ENCODE data around the gene GLOD4.

Gene GLOD4

DNA sequence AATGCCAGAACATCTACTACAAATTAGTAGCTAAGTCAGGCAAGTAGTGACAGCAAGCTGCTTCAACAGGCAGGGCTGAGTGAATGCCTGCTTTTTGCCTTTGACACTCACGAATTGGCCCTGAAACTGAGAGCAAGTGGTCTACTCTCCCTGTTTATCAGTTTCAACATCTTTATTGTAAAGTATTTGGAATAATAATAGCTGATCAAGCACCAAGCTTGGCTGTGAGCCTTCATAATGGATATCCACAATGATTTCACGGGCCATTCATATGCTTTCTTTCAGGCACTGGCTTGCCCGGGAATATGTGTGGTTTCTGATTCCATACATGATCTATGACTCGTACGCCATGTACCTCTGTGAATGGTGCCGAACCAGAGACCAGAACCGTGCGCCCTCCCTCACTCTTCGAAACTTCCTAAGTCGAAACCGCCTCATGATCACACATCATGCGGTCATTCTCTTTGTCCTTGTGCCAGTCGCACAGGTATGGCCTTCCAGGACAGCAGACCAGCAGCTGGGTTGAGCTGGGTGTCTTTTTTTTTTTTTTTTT lies 44.4 kb downstream of the GLOD4 start:
- Histone ChIP-seq H3K4me3 (ENCODE audit: low read depth, low read length) (no peak overlapping the region), H3K36me3 (ENCODE audit: insufficient read depth, low read length) (peaks cover 37% of the 10 kb centered on the region), H2AFZ (ENCODE audit: low read length, unreplicated experiment) (no peak overlapping the region), H3K4me1 (ENCODE audit: control insufficient read depth, insufficient read depth, low read length, unreplicated experiment) (peaks cover 8% of the 10 kb centered on the region), H3K27me3 (ENCODE audit: insufficient read depth, low read length) (no peaks in the 10 kb centered on the region), H3K27ac (ENCODE audit: low read depth, low read length) (no peak overlapping the region), H3K79me2 (ENCODE audit: control insufficient read depth, insufficient read depth, low read length, unreplicated experiment) (peaks cover 43% of the 10 kb centered on the region)

- H3K4me1 ChIP-seq (ENCODE audit: control insufficient read depth, insufficient read depth, low read length, unreplicated experiment): peaks cover 8% of the 10 kb centered on the region
- no peak overlapping the region for H2AFZ ChIP-seq (ENCODE audit: low read length, unreplicated experiment)
- peaks cover 43% of the 10 kb centered on the region for H3K79me2 ChIP-seq (ENCODE audit: control insufficient read depth, insufficient read depth, low read length, unreplicated experiment)
- peaks cover 24% of the 10 kb centered on the region for H3K36me3 ChIP-seq (ENCODE audit: insufficient read depth, low read length)
- no peak overlapping the region for H3K27ac ChIP-seq (ENCODE audit: low read depth, low read length)
- H3K27me3 ChIP-seq (ENCODE audit: insufficient read depth, low read length): no peaks in the 10 kb centered on the region
- H3K4me3 ChIP-seq (ENCODE audit: low read depth, low read length): peak overlapping the region; percentile 94
Observed at GRCh38 chr17:733743-734142, 48.3 kb downstream of the GLOD4 start.

- peaks cover 8% of the 10 kb centered on the region for H3K4me1 ChIP-seq (ENCODE audit: control insufficient read depth, insufficient read depth, low read length, unreplicated experiment)
- H3K27me3 ChIP-seq (ENCODE audit: insufficient read depth, low read length): no peaks in the 10 kb centered on the region
- H2AFZ ChIP-seq (ENCODE audit: low read length, unreplicated experiment): peak overlapping the region; percentile 85
- peaks cover 40% of the 10 kb centered on the region for H3K79me2 ChIP-seq (ENCODE audit: control insufficient read depth, insufficient read depth, low read length, unreplicated experiment)
- peak overlapping the region; percentile 94 for H3K4me3 ChIP-seq (ENCODE audit: low read depth, low read length)
- H3K36me3 ChIP-seq (ENCODE audit: insufficient read depth, low read length): peaks cover 20% of the 10 kb centered on the region
- H3K27ac ChIP-seq (ENCODE audit: low read depth, low read length): peak overlapping the region; percentile 56; the same call in 1 of the 2 replicates
Observed at GRCh38 chr17:732902-733720, 49.0 kb downstream of the GLOD4 start.

DNA sequence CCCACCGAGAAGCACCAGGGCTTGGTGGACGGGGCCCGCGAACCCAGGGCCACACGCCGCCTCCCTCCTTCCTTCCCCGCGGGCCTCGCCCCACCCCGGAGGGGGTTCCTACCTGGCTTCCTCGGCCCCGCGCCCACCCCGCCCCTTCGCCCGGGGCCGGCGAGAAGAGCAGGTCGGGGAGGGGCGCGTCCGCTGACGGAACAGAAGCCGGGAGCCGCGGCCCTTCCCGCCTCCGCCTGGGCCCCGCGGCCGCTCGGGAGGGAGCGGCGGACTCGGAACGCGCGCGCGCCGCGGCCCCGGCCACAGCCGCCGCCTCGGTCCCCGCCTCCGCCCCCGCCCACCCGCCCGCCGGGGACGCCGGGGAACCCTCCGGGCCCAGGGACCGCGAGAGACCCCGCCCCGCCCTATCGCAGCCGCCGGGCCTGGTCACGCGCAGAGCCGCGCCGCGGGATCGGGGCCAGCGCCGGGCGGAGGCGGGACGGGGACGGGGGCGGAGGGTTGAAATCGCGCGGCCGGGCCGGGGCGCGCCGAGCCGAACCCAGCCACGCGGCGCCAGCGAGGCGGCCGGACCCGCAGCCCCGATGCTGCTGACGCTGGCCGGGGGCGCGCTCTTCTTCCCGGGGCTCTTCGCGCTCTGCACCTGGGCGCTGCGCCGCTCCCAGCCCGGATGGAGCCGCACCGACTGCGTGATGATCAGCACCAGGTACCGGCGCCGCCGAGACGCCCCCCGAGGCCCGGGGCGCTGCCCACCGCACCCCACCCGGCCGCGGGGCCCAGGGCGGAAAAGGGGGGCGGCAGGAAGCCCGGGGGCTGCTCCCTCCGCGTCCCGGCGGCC lies 49.8 kb downstream of the GLOD4 start, which contains the start of gene TLCD3A:
Gene TLCD3A, plus strand, starts transcription at position 530 of the 835 bp plus-strand sequence. Its CDS starts 52 bp downstream, at position 582.
- Histone ChIP-seq H3K79me2 (ENCODE audit: control insufficient read depth, insufficient read depth, low read length, unreplicated experiment) (peaks cover 40% of the 10 kb centered on the region), H3K36me3 (ENCODE audit: insufficient read depth, low read length) (peaks cover 20% of the 10 kb centered on the region), H2AFZ (ENCODE audit: low read length, unreplicated experiment) (peak within 1 kb of the TSS; percentile 93), H3K4me3 (ENCODE audit: low read depth, low read length) (peak within 1 kb of the TSS; percentile 94), H3K4me1 (ENCODE audit: control insufficient read depth, insufficient read depth, low read length, unreplicated experiment) (peaks cover 8% of the 10 kb centered on the region), H3K27me3 (ENCODE audit: insufficient read depth, low read length) (no peaks in the 10 kb centered on the region), H3K27ac (ENCODE audit: low read depth, low read length) (peak within 1 kb of the TSS; percentile 56; the same call in 1 of the 2 replicates)

GRCh38 chr17:731644-732066 lies 50.4 kb downstream of the GLOD4 start:
- H2AFZ ChIP-seq (ENCODE audit: low read length, unreplicated experiment): peak overlapping the region; percentile 93
- peaks cover 20% of the 10 kb centered on the region for H3K36me3 ChIP-seq (ENCODE audit: insufficient read depth, low read length)
- peaks cover 37% of the 10 kb centered on the region for H3K79me2 ChIP-seq (ENCODE audit: control insufficient read depth, insufficient read depth, low read length, unreplicated experiment)
- 0 out of 2 replicates have a peak overlapping the region, but pooled peaks have one; percentile 22 for H3K27ac ChIP-seq (ENCODE audit: low read depth, low read length)
- no peaks in the 10 kb centered on the region for H3K27me3 ChIP-seq (ENCODE audit: insufficient read depth, low read length)
- H3K4me1 ChIP-seq (ENCODE audit: control insufficient read depth, insufficient read depth, low read length, unreplicated experiment): peaks cover 8% of the 10 kb centered on the region
- peak overlapping the region; percentile 73 for H3K4me3 ChIP-seq (ENCODE audit: low read depth, low read length)

DNA sequence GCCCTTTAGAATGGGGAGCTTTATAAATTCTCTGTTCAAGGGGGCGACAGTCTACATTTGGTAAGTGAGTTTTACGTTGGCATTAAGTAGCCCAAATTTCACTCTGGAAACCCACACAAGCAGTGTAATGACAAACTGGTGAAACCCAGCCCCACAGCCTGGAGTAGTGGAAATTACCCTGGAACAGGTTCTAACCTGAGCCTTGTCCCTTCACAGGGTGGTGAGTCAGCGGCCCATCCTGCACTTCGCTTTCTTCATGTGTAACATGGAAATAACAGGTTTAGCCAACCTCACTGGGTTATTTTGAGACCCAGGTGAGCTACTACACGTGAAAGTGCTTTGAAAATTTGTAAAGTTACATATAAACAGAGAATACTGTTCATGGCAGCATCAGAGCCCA lies 53.2 kb downstream of the GLOD4 start:
- Histone ChIP-seq H3K27me3 (ENCODE audit: insufficient read depth, low read length) (no peaks in the 10 kb centered on the region), H3K36me3 (ENCODE audit: insufficient read depth, low read length) (no peaks in the 10 kb centered on the region), H2AFZ (ENCODE audit: low read length, unreplicated experiment) (no peak overlapping the region), H3K27ac (ENCODE audit: low read depth, low read length) (no peak overlapping the region), H3K4me3 (ENCODE audit: low read depth, low read length) (no peak overlapping the region), H3K4me1 (ENCODE audit: control insufficient read depth, insufficient read depth, low read length, unreplicated experiment) (peaks cover 3% of the 10 kb centered on the region), H3K79me2 (ENCODE audit: control insufficient read depth, insufficient read depth, low read length, unreplicated experiment) (peaks cover 11% of the 10 kb centered on the region)

DNA sequence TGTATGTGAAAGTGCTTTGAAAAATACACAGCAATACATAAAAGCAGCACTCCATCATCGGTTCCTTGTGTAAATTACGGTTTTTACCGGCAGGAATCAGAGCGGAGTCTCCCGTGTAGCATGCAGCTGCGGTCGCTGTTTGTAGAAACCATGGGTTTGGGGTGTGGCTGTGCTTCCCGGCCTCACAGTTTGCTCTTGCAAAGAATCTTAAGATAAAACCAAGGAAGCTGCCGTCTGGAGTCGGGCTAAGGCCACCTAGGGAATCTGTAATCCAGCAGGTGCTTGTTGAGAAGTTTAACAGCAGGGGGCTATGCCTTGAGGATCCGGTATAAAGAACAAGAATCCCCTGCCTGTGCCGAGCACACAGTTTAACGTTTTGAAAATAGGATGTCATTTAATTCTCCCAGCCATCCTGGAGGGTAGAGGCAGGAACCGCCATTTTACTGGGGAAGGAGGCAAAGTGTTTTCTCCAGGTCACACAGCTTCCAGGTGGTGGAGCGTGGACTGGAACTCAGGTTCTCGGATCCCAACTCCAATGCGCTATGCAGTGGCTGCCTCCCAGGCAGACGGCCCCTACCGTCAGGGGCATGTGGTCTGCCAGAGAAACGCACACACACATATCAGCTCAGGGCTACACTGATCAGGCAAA lies 55.7 kb downstream of the GLOD4 start:
- Histone ChIP-seq H3K4me1 (ENCODE audit: control insufficient read depth, insufficient read depth, low read length, unreplicated experiment) (no peaks in the 10 kb centered on the region), H3K27ac (ENCODE audit: low read depth, low read length) (no peak overlapping the region), H3K4me3 (ENCODE audit: low read depth, low read length) (no peak overlapping the region), H2AFZ (ENCODE audit: low read length, unreplicated experiment) (no peak overlapping the region), H3K27me3 (ENCODE audit: insufficient read depth, low read length) (no peaks in the 10 kb centered on the region), H3K36me3 (ENCODE audit: insufficient read depth, low read length) (no peaks in the 10 kb centered on the region), H3K79me2 (ENCODE audit: control insufficient read depth, insufficient read depth, low read length, unreplicated experiment) (no peaks in the 10 kb centered on the region)

DNA sequence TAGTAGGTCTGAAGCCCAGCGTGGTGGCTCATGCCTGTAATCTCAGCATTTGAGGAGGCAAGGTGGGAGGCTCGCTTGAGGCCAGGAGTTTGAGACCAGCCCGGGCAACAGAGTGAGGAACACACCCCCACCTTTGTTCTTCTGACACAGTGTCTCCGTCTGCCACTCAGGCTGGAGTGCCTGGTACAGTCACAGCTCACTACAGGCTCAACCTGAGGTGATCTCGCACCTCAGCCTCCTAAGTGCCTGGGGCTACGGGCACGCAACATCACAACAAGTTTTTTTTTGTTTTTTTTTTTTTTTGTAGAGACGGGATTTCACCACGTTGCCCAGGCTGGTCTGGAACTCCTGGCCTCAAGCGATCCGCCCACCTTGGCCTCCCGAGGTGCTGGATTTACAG lies 56.3 kb downstream of the GLOD4 start:
- no peak overlapping the region for H3K4me3 ChIP-seq (ENCODE audit: low read depth, low read length)
- no peak overlapping the region for H2AFZ ChIP-seq (ENCODE audit: low read length, unreplicated experiment)
- no peak overlapping the region for H3K27ac ChIP-seq (ENCODE audit: low read depth, low read length)
- no peaks in the 10 kb centered on the region for H3K4me1 ChIP-seq (ENCODE audit: control insufficient read depth, insufficient read depth, low read length, unreplicated experiment)
- H3K27me3 ChIP-seq (ENCODE audit: insufficient read depth, low read length): no peaks in the 10 kb centered on the region
- H3K36me3 ChIP-seq (ENCODE audit: insufficient read depth, low read length): no peaks in the 10 kb centered on the region
- no peaks in the 10 kb centered on the region for H3K79me2 ChIP-seq (ENCODE audit: control insufficient read depth, insufficient read depth, low read length, unreplicated experiment)

GRCh38 chr17:725084-725483 lies 57.0 kb downstream of the GLOD4 start:
- no peaks in the 10 kb centered on the region for H3K4me1 ChIP-seq (ENCODE audit: control insufficient read depth, insufficient read depth, low read length, unreplicated experiment)
- H3K27me3 ChIP-seq (ENCODE audit: insufficient read depth, low read length): no peaks in the 10 kb centered on the region
- H3K4me3 ChIP-seq (ENCODE audit: low read depth, low read length): no peak overlapping the region
- H3K79me2 ChIP-seq (ENCODE audit: control insufficient read depth, insufficient read depth, low read length, unreplicated experiment): no peaks in the 10 kb centered on the region
- H3K27ac ChIP-seq (ENCODE audit: low read depth, low read length): no peak overlapping the region
- H2AFZ ChIP-seq (ENCODE audit: low read length, unreplicated experiment): no peak overlapping the region
- no peaks in the 10 kb centered on the region for H3K36me3 ChIP-seq (ENCODE audit: insufficient read depth, low read length)

DNA sequence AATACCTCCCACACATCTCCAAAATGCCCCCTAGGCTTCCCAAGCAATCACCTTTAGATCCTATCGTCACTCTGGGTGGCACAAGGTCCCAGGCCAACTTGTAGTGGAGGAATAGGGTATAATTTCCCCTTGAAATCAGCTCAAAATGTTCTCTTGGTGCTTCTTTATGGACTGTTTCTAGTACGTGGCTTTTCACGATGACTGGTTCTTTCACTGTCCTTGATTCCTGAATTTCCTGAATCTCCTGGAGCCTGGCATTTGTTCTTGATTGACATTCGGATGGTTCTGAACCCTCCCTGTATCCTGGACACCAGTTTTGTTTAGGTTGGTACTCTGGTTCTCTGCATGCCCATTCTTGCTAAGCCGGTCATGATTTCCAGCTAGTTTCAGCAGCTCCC lies 60.5 kb downstream of the GLOD4 start:
- H3K79me2 ChIP-seq (ENCODE audit: control insufficient read depth, insufficient read depth, low read length, unreplicated experiment): no peaks in the 10 kb centered on the region
- H3K4me3 ChIP-seq (ENCODE audit: low read depth, low read length): no peak overlapping the region
- no peaks in the 10 kb centered on the region for H3K27me3 ChIP-seq (ENCODE audit: insufficient read depth, low read length)
- H2AFZ ChIP-seq (ENCODE audit: low read length, unreplicated experiment): no peak overlapping the region
- peaks cover 2% of the 10 kb centered on the region for H3K4me1 ChIP-seq (ENCODE audit: control insufficient read depth, insufficient read depth, low read length, unreplicated experiment)
- no peak overlapping the region for H3K27ac ChIP-seq (ENCODE audit: low read depth, low read length)
- no peaks in the 10 kb centered on the region for H3K36me3 ChIP-seq (ENCODE audit: insufficient read depth, low read length)

Measured in ACC112 (cell line).